ENCODE data around the gene AMY1B. TPM values are rescaled to one million over a fixed set of nuclear protein-coding genes. Genes with fewer than 3 reads are reported as not detected.
"Not testable (repeated sequence)": the region's sequence is repeated elsewhere in the genome, so short reads cannot be mapped to it uniquely, and the experiment has no call there.

AMY1B gene
- not detected in 2 replicates for total RNA-seq
- polyA plus RNA-seq, result not detected in 2 replicates

- H3K27me3 ChIP-seq; H3K36me3 ChIP-seq (replicated peaks; ENCODE audit: insufficient read depth, low read depth); H3K4me2 ChIP-seq; H4K20me1 ChIP-seq (ENCODE audit: insufficient read depth, poor library complexity, severe bottlenecking); H2AFZ ChIP-seq; H3K9me3 ChIP-seq (ENCODE audit: low read depth); H3K9me2 ChIP-seq (replicated peaks; ENCODE audit: insufficient read depth); H3K27ac ChIP-seq; H3K79me2 ChIP-seq; H3K4me1 ChIP-seq (ENCODE audit: insufficient read depth); DNase-seq (ENCODE audit: low spot score); H3K4me3 ChIP-seq: not testable (repeated sequence)
- WGBS (ENCODE audit: low lambda C conversion rate, missing lambda C conversion rate), result no CpG with 5 or more reads among the region's 5 CpGs
Observed at GRCh38 chr1:103696110-103696509, at the start of gene AMY1B. Gene AMY1B, minus strand, starts transcription at chr1:103696210. Its CDS starts 571 bp downstream, at chr1:103695639.

- no CpG with 5 or more reads among the region's 4 CpGs for WGBS (ENCODE audit: low lambda C conversion rate, missing lambda C conversion rate)
Observed at GRCh38 chr1:103745040-103745439, 49.0 kb upstream of the AMY1B start.

DNA sequence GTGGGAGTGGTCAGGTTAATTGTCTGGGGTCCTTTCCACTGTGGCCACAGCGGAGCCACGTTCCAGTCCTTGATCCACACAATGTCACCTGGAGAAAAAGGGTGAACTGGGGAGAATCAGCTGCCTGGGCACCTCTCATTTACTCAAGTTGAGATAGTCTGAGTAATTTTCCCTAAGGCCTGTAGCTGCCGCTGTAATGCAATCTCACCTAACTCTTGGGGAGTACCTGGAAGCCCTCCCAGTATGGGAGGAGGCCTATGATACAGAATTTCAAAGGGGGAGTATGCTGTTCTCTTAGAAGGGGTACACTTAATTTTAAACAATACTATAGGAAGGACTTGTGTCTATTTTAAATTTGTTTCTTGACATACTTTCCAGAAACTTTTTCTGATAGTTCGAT is 48.4 kb upstream of the AMY1B start:
- no CpG with 5 or more reads among the region's 4 CpGs for WGBS (ENCODE audit: low lambda C conversion rate, missing lambda C conversion rate)
- not testable (repeated sequence) for H3K4me2 ChIP-seq; H4K20me1 ChIP-seq (ENCODE audit: insufficient read depth, poor library complexity, severe bottlenecking); H2AFZ ChIP-seq; H3K4me3 ChIP-seq; H3K27ac ChIP-seq; H3K4me1 ChIP-seq (ENCODE audit: insufficient read depth); H3K27me3 ChIP-seq; H3K79me2 ChIP-seq; DNase-seq (ENCODE audit: low spot score); H3K36me3 ChIP-seq (replicated peaks; ENCODE audit: insufficient read depth, low read depth); H3K9me2 ChIP-seq (replicated peaks; ENCODE audit: insufficient read depth); H3K9me3 ChIP-seq (ENCODE audit: low read depth)

More at GRCh38 chr1:103745040-103745439, 49.0 kb upstream of the AMY1B start:
- not testable (repeated sequence) for H4K20me1 ChIP-seq (ENCODE audit: insufficient read depth, poor library complexity, severe bottlenecking); H3K79me2 ChIP-seq; H3K4me2 ChIP-seq; H3K27me3 ChIP-seq; H2AFZ ChIP-seq; H3K36me3 ChIP-seq (replicated peaks; ENCODE audit: insufficient read depth, low read depth); DNase-seq (ENCODE audit: low spot score); H3K9me3 ChIP-seq (ENCODE audit: low read depth); H3K9me2 ChIP-seq (replicated peaks; ENCODE audit: insufficient read depth); H3K4me3 ChIP-seq; H3K27ac ChIP-seq; H3K4me1 ChIP-seq (ENCODE audit: insufficient read depth)

DNA sequence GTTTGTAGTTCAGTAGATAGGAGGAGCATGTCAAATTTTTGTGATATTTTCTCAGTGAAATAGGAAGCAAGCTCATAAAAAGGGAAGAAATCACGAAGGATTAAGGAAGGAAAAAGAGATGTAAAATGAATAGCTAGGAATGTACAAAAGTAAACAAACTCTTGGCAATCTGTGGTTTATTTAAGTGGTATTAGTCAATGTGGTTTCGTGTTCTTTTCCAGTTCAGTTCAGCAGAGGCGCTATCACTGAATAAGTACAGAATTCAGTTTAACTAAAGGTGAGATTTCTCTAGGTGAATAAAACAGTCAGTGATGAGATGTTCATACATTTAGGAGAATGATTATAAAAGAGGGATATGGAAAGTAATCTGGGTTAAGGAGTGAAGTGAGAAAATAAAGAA is 42.0 kb upstream of the AMY1B start:
- H3K4me2 ChIP-seq; H3K4me1 ChIP-seq (ENCODE audit: insufficient read depth): not testable (repeated sequence)
- WGBS (ENCODE audit: low lambda C conversion rate, missing lambda C conversion rate), result no CpG with 5 or more reads among the region's 3 CpGs

DNA sequence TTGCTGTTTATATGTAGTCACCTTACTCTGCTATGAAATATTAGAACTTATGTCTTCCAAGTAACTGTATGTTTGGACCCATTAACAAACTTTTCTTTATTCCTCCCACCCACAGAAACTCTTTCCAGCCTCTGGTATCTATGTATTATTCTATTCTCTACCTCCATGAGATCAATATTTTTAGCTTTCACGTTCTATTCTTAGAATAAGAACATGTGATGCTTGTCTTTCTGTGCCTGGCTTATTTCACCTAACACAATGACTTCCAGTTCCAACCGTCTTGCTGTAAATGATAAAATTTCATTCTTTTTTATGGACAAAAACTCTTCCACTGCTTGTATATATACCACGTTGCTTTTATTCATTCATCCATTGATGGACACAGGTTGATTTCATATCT is 39.3 kb upstream of the AMY1B start:
- not testable (repeated sequence) for H3K27me3 ChIP-seq; H3K4me2 ChIP-seq; H3K4me1 ChIP-seq (ENCODE audit: insufficient read depth); H3K9me2 ChIP-seq (replicated peaks; ENCODE audit: insufficient read depth); H3K36me3 ChIP-seq (replicated peaks; ENCODE audit: insufficient read depth, low read depth); H4K20me1 ChIP-seq (ENCODE audit: insufficient read depth, poor library complexity, severe bottlenecking); H3K79me2 ChIP-seq; H3K27ac ChIP-seq; DNase-seq (ENCODE audit: low spot score); H3K4me3 ChIP-seq; H2AFZ ChIP-seq; H3K9me3 ChIP-seq (ENCODE audit: low read depth)
- no CpG with 5 or more reads among the region's 3 CpGs for WGBS (ENCODE audit: low lambda C conversion rate, missing lambda C conversion rate)

More for the DNA sequence above, 42.0 kb upstream of the AMY1B start:
- not testable (repeated sequence) for H3K79me2 ChIP-seq; H3K9me2 ChIP-seq (replicated peaks; ENCODE audit: insufficient read depth); H3K27me3 ChIP-seq; H4K20me1 ChIP-seq (ENCODE audit: insufficient read depth, poor library complexity, severe bottlenecking); H2AFZ ChIP-seq; H3K36me3 ChIP-seq (replicated peaks; ENCODE audit: insufficient read depth, low read depth); DNase-seq (ENCODE audit: low spot score); H3K4me3 ChIP-seq; H3K27ac ChIP-seq; H3K9me3 ChIP-seq (ENCODE audit: low read depth)

DNA sequence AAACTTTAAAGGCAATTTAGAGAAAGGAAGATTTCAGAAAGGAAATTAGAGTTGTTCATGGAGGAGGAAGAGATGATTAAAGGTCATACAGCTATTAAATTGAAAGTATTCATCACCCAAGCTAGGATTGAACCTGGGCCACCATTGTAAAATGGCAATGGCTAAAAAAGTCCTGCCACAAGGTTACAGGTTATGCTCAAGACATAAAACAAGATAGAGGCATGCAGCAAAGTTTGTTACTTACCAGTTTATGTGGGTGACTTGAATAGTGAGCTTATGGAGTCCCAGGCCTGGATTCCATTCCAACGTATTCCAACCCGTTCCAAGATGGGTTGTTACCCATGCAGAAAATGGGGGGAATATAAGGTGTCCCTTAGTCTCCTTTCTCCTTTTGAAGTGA is 25.5 kb upstream of the AMY1B start:
- H3K27me3 ChIP-seq; H3K79me2 ChIP-seq; H2AFZ ChIP-seq; H3K9me2 ChIP-seq (replicated peaks; ENCODE audit: insufficient read depth); H3K9me3 ChIP-seq (ENCODE audit: low read depth); H3K4me3 ChIP-seq; H3K27ac ChIP-seq; H3K36me3 ChIP-seq (replicated peaks; ENCODE audit: insufficient read depth, low read depth); DNase-seq (ENCODE audit: low spot score); H3K4me2 ChIP-seq; H3K4me1 ChIP-seq (ENCODE audit: insufficient read depth); H4K20me1 ChIP-seq (ENCODE audit: insufficient read depth, poor library complexity, severe bottlenecking): not testable (repeated sequence)
- no CpG with 5 or more reads among the region's 2 CpGs for WGBS (ENCODE audit: low lambda C conversion rate, missing lambda C conversion rate)

GRCh38 chr1:103717404-103717803 is 21.4 kb upstream of the AMY1B start:
- not testable (repeated sequence) for H3K27ac ChIP-seq; H3K36me3 ChIP-seq (replicated peaks; ENCODE audit: insufficient read depth, low read depth); H3K4me1 ChIP-seq (ENCODE audit: insufficient read depth); H3K4me3 ChIP-seq; DNase-seq (ENCODE audit: low spot score); H3K4me2 ChIP-seq; H3K9me3 ChIP-seq (ENCODE audit: low read depth); H3K79me2 ChIP-seq; H3K9me2 ChIP-seq (replicated peaks; ENCODE audit: insufficient read depth); H2AFZ ChIP-seq; H4K20me1 ChIP-seq (ENCODE audit: insufficient read depth, poor library complexity, severe bottlenecking); H3K27me3 ChIP-seq
- WGBS (ENCODE audit: low lambda C conversion rate, missing lambda C conversion rate), result 54% methylated on average over 6 of the region's 6 CpGs

DNA sequence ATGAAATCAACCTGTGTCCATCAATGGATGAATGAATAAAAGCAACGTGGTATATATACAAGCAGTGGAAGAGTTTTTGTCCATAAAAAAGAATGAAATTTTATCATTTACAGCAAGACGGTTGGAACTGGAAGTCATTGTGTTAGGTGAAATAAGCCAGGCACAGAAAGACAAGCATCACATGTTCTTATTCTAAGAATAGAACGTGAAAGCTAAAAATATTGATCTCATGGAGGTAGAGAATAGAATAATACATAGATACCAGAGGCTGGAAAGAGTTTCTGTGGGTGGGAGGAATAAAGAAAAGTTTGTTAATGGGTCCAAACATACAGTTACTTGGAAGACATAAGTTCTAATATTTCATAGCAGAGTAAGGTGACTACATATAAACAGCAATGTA is 14.4 kb upstream of the AMY1B start:
- not testable (repeated sequence) for H3K36me3 ChIP-seq (replicated peaks; ENCODE audit: insufficient read depth, low read depth); H3K9me3 ChIP-seq (ENCODE audit: low read depth); H3K4me1 ChIP-seq (ENCODE audit: insufficient read depth); H3K79me2 ChIP-seq; H3K27me3 ChIP-seq; DNase-seq (ENCODE audit: low spot score); H4K20me1 ChIP-seq (ENCODE audit: insufficient read depth, poor library complexity, severe bottlenecking); H3K27ac ChIP-seq; H3K4me2 ChIP-seq; H2AFZ ChIP-seq; H3K9me2 ChIP-seq (replicated peaks; ENCODE audit: insufficient read depth); H3K4me3 ChIP-seq
- WGBS (ENCODE audit: low lambda C conversion rate, missing lambda C conversion rate), result no CpG with 5 or more reads among the region's 3 CpGs

DNA sequence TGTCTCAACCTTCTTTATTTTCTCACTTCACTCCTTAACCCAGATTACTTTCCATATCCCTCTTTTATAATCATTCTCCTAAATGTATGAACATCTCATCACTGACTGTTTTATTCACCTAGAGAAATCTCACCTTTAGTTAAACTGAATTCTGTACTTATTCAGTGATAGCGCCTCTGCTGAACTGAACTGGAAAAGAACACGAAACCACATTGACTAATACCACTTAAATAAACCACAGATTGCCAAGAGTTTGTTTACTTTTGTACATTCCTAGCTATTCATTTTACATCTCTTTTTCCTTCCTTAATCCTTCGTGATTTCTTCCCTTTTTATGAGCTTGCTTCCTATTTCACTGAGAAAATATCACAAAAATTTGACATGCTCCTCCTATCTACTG is 11.7 kb upstream of the AMY1B start:
- H3K4me1 ChIP-seq (ENCODE audit: insufficient read depth); H3K27me3 ChIP-seq; H3K36me3 ChIP-seq (replicated peaks; ENCODE audit: insufficient read depth, low read depth); H2AFZ ChIP-seq; DNase-seq (ENCODE audit: low spot score); H3K4me3 ChIP-seq; H3K79me2 ChIP-seq; H3K9me3 ChIP-seq (ENCODE audit: low read depth); H3K4me2 ChIP-seq; H3K9me2 ChIP-seq (replicated peaks; ENCODE audit: insufficient read depth); H4K20me1 ChIP-seq (ENCODE audit: insufficient read depth, poor library complexity, severe bottlenecking); H3K27ac ChIP-seq: not testable (repeated sequence)
- no CpG with 5 or more reads among the region's 3 CpGs for WGBS (ENCODE audit: low lambda C conversion rate, missing lambda C conversion rate)

Data from hepatocyte (in vitro differentiated cells).